SH-SY5Y (cell line): ENCODE measurements around the gene ZNF419.

Experiments
- GATA2 ChIP-seq: IDR thresholded peaks from 2 replicates; pipeline ENCODE4 v1.6.1; 2011; ENCODE audit warnings: mild to moderate bottlenecking, low read depth, low read length
- GATA3 ChIP-seq: IDR thresholded peaks from 2 replicates; pipeline ENCODE4 v1.6.1; 2011; ENCODE audit warnings: low read depth, mild to moderate bottlenecking, low read length, moderate library complexity

ZNF419 gene

GRCh38 chr19:57512845-57513244 is 25.3 kb downstream of the ZNF419 start:
- TF ChIP-seq GATA2 (no peak), GATA3 (no peak)

GRCh38 chr19:57515255-57515654 is 27.7 kb downstream of the ZNF419 start:
- TF ChIP-seq GATA3 (no peak), GATA2 (no peak)

- TF ChIP-seq GATA3 (no peak), GATA2 (no peak)
These were observed 39.8 kb downstream of the ZNF419 start, which contains the start of gene ZNF549 for GRCh38 chr19:57527136-57527881. ZNF549 (plus strand) TSS chr19:57527356; CDS start chr19:57527574, 218 bp downstream.

GRCh38 chr19:57537953-57538547 is 50.5 kb downstream of the ZNF419 start:
- TF ChIP-seq GATA2 = no peak
- TF ChIP-seq GATA3 = no peak
